GM12878 (cell line): ENCODE results near the gene DESI2. TPM values are rescaled to one million over a fixed set of nuclear protein-coding genes. Genes with fewer than 3 reads are reported as not detected.

Source experiments
- ATAC-seq: fragments of 200-7000 bp; cut with Tn5 transposase; 3 replicates; pipeline ENCODE4 v1.9.1; 2020; ENCODE audit warnings: mild to moderate bottlenecking, moderate library complexity
- BruUV-seq: library from RNA; stranded (reverse); fragments of 400-500 nt; replicated peaks from 2 replicates; lab custom pipeline; 2021; lab: Mats Ljungman, UMichigan
- CTCF ChIA-PET: fragments of 300-600 bp; sonication (Branson Sonifier 250); formaldehyde crosslinking; extraction: SDS; loops from one replicate; lab custom pipeline; 2021; ENCODE audit warnings: inconsistent platforms; lab: Yijun Ruan, JAX
- POLR2A ChIA-PET: fragments of 350-600 bp; formaldehyde crosslinking; extraction: SDS; loops from one replicate; lab custom pipeline; 2021; ENCODE audit warnings: inconsistent platforms; lab: Charles Lee
- RAD21 ChIA-PET: fragments of 300-600 bp; sonication (Branson Sonifier 250); formaldehyde crosslinking; loops from one replicate; lab custom pipeline; 2023; ENCODE audit warnings: antibody characterized with exemption; ENCODE audit not compliant: unreplicated experiment; lab: Charles Lee
- SMC1A ChIA-PET: fragments of 300-600 bp; sonication (Branson Sonifier 250); formaldehyde crosslinking; loops from one replicate; lab custom pipeline; 2023; ENCODE audit not compliant: unreplicated experiment, uncharacterized antibody; lab: Charles Lee
- DNase-seq: peaks from one replicate; pipeline ENCODE4 v3.0.0-alpha.2; 2011; ENCODE audit warnings: low read depth, low spot score
- FAIRE-seq: peaks from 3 replicates; lab custom pipeline; 2011; peaks lifted over from hg19 to GRCh38; lab: Jason Lieb, UNC
- H2AFZ ChIP-seq: 2 replicates; pipeline ENCODE4 v1.6.0; 2011; ENCODE audit warnings: low read depth, low read length, control low read depth; ENCODE audit not compliant: control insufficient read depth
- H3K27ac ChIP-seq: 2 replicates; pipeline ENCODE4 v1.5.1; 2011; ENCODE audit warnings: control low read depth; ENCODE audit not compliant: control insufficient read depth, insufficient read depth
- H3K27me3 ChIP-seq, 2 experiments: replicated peaks in 1 of 2; 2 replicates each; pipeline versions ENCODE4 v1.6.0 to v1.6.1; 2011; ENCODE audit warnings: low read length in 1 of 2; ENCODE audit not compliant: control insufficient read depth in 2 of 2, insufficient read depth in 2 of 2
- H3K36me3 ChIP-seq, 2 experiments: 2 replicates each; pipeline ENCODE4 v1.5.1; 2011; ENCODE audit warnings: low read length in 1 of 2; ENCODE audit not compliant: control insufficient read depth in 2 of 2, insufficient read depth in 2 of 2
- H3K4me1 ChIP-seq: 2 replicates; pipeline ENCODE4 v1.6.1; 2011; ENCODE audit warnings: mild to moderate bottlenecking, low read length, moderate library complexity, mixed read lengths; ENCODE audit not compliant: control insufficient read depth, insufficient read depth
- H3K4me2 ChIP-seq: 2 replicates; pipeline ENCODE4 v1.6.0; 2011; ENCODE audit warnings: control low read depth; ENCODE audit not compliant: control insufficient read depth, insufficient read depth
- H3K4me3 ChIP-seq: fragments of 200-600 bp; sonication (generic); 2 replicates; pipeline ENCODE4 v1.5.1; 2016
- H3K79me2 ChIP-seq: 2 replicates; pipeline ENCODE4 v1.6.0; 2011; ENCODE audit warnings: low read length; ENCODE audit not compliant: control insufficient read depth, insufficient read depth
- H3K9ac ChIP-seq: 2 replicates; pipeline ENCODE4 v1.8.0; 2011; ENCODE audit warnings: low read length, control low read depth, mixed read lengths; ENCODE audit not compliant: control insufficient read depth, insufficient read depth
- H3K9me3 ChIP-seq: replicated peaks from 3 replicates; pipeline ENCODE4 v1.5.1; 2011; ENCODE audit warnings: mild to moderate bottlenecking, low read length; ENCODE audit not compliant: control insufficient read depth, insufficient read depth
- H4K20me1 ChIP-seq: 2 replicates; pipeline ENCODE4 v1.6.0; 2011; ENCODE audit not compliant: control insufficient read depth, insufficient read depth
- BRCA1 ChIP-seq: IDR thresholded peaks from 2 replicates; pipeline ENCODE4 v1.6.1; 2011; ENCODE audit warnings: low read depth, low read length, improper control_type of control experiment
- CREM ChIP-seq: IDR thresholded peaks from 2 replicates; pipeline ENCODE4 v1.6.1; 2014; ENCODE audit warnings: antibody characterized with exemption, low read depth
- ESRRA ChIP-seq: IDR thresholded peaks from 2 replicates; pipeline ENCODE4 v1.6.1; 2012; ENCODE audit warnings: mild to moderate bottlenecking, low read length, improper control_type of control experiment
- HCFC1 ChIP-seq: fragments of 150-350 bp; IDR thresholded peaks from 2 replicates; pipeline ENCODE4 v1.6.1; 2014; ENCODE audit warnings: low read length
- JUNB ChIP-seq: IDR thresholded peaks from 2 replicates; pipeline ENCODE4 v1.6.1; 2016; ENCODE audit warnings: antibody characterized with exemption, mild to moderate bottlenecking
- NR2C2 ChIP-seq: IDR thresholded peaks from 2 replicates; pipeline ENCODE4 v1.6.1; 2011; ENCODE audit warnings: borderline replicate concordance, low read depth; ENCODE audit not compliant: control insufficient read depth, insufficient read length
- STAT1 ChIP-seq: fragments of 450-650 bp; conservative IDR thresholded peaks from 2 replicates; pipeline ENCODE4 v1.6.1; 2014; ENCODE audit warnings: antibody characterized with exemption, mild to moderate bottlenecking
- YY1 ChIP-seq: IDR thresholded peaks from 2 replicates; pipeline ENCODE4 v1.6.1; 2011; ENCODE audit warnings: low read depth, mild to moderate bottlenecking, low read length
- ZNF274 ChIP-seq: IDR thresholded peaks from one replicate; pipeline ENCODE4 v1.8.0; 2011; ENCODE audit not compliant: insufficient read length, insufficient read depth
- ZSCAN29 ChIP-seq: fragments of 450-650 bp; IDR thresholded peaks from 2 replicates; pipeline ENCODE4 v1.6.1; 2017; ENCODE audit warnings: mild to moderate bottlenecking, moderate library complexity
- WGBS: methylation state at CpG from one replicate; pipeline ENCODE4 v1.1.6; 2016; ENCODE audit warnings: low lambda C conversion rate; ENCODE audit not compliant: insufficient replicate concordance, insufficient coverage; ENCODE audit errors: missing lambda C conversion rate; 5-methylcytosine and 5-hydroxymethylcytosine counted together
- in situ Hi-C: fragments of 300-500 bp; cut with MboI; formaldehyde crosslinking; loops from 9 replicates; pipeline ENCODE4 v1.14.3; 2018; ENCODE audit warnings: mixed read lengths
- intact Hi-C: fragments of 100-400 bp; cut with micrococcal nuclease; formaldehyde crosslinking; loops from one replicate; pipeline ENCODE4 v1.14.2; 2022; ENCODE audit not compliant: unreplicated experiment
- polyA plus RNA-seq, 11 experiments: library from polyadenylated mRNA; depleted of rRNA in 4 of 11; unstranded in 6 of 11; stranded (reverse) in 5 of 11; fragments of >200 nt; fragmentation: Nextera tagmentation in 4 of 11; fragmentation: Illumina TruSeq in 1 of 11; extraction: Ambion mirVana in 4 of 11; extraction: Trizol in 1 of 11; gene quantifications; 1 replicate in 1 of 11; 2 replicates in 10 of 11; pipeline versions ENCODE4 v1.2.1 to v1.2.3, GENCODE V29; 2011 to 2016; ENCODE audit warnings: inconsistent platforms in 2 of 11, missing spikeins in 2 of 11, low read depth in 1 of 11
- total RNA-seq, 4 experiments: library from RNA; depleted of rRNA in 3 of 4; stranded (reverse); fragments of >200 nt in 3 of 4; fragmentation: Illumina TruSeq in 1 of 4; extraction: Trizol in 1 of 4; gene quantifications; 2 replicates each; pipeline versions ENCODE4 v1.2.1 to v1.2.3, GENCODE V29; 2013 to 2021
- TF ChIP-seq, protein P1 (sequence below): fragments of 150-350 bp; IDR thresholded peaks from 2 replicates; pipeline ENCODE4 v1.6.1; 2016; ENCODE audit warnings: low read depth, low read length
- TF ChIP-seq, protein P2 (sequence below): fragments of 450-650 bp; formaldehyde crosslinking; IDR thresholded peaks from 2 replicates; pipeline ENCODE4 v1.5.0; 2022; ENCODE audit warnings: mild to moderate bottlenecking, missing genetic modification characterization
- TF ChIP-seq, protein P3 (sequence below): IDR thresholded peaks from 2 replicates; pipeline ENCODE4 v1.6.1; 2011; ENCODE audit warnings: low read depth, low read length, improper control_type of control experiment, borderline replicate concordance

Gene DESI2
- total and polyA plus RNA-seq, 10 of the 15 experiments (the other 5 are each of a cell fraction or from before 2014, with no cell fraction given) = 6.2 to 21.5 (median 17.3) TPM

DNA sequence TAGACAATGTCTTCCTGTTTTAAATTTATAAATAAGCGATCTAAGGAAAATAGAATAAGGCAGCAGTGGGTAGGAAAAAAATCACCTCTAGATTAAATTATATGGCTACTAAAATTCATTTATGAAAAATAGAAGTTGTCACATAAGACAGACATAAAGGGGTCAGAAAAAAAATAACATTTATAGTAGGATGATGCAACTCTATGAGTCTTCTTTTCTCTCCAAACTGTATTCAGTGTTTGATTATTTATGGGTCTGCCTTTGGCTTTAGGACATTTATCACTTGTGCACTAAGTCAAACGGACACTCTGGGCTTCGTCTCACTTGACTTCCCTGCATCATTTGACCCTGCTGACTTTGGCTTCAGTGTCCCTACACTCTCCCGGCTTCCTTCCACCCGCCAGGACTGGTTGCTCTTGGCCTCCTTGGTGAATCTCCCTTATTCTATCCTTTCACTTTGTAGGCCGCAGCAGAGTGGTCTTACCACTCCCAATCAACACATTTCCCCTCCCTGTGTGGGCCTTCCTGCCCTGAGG is 47.0 kb upstream of the DESI2 start:
- 38% methylated on average over 6 of the region's 6 CpGs for WGBS
- Histone ChIP-seq H3K27ac (no peak overlapping the region), H2AFZ (no peak overlapping the region), H3K9me3 (no peaks in the 10 kb centered on the region), H3K27me3 (no peaks in the 10 kb centered on the region), H4K20me1 (no peaks in the 10 kb centered on the region), H3K79me2 (no peaks in the 10 kb centered on the region), H3K4me3 (no peak overlapping the region), H3K4me2 (no peak overlapping the region), H3K4me1 (no peaks in the 10 kb centered on the region), H3K36me3 (no peaks in the 10 kb centered on the region), H3K9ac (no peak overlapping the region)
- ChIA-PET RAD21 (interaction anchor here (1.2 to 4.8 kb wide), 5 partner anchors 47 to 437 kb away, joined by 3 to 47 read pairs (median 13); partner anchors contain the start of gene DESI2), SMC1A (interaction anchor here (0.8 to 3.1 kb wide), 5 partner anchors 29 to 437 kb away, joined by 3 to 46 read pairs (median 7); no protein-coding TSS in a partner anchor), POLR2A (no interaction called here), CTCF (interaction anchor here (1.1 to 4.8 kb wide), 7 partner anchors 9 to 436 kb away, joined by 3 to 169 read pairs (median 9); no protein-coding TSS in a partner anchor)
- FAIRE-seq = no peak
- no TSS peak for BruUV-seq
- DNase-seq = no peak
- no peak for ATAC-seq
- in situ Hi-C loops = loop anchor here (5.0 kb wide), 2 partner anchors 51 to 436 kb away; no protein-coding TSS in a partner anchor
- intact Hi-C loops = no loop called here
- TF ChIP-seq CREM = no peak
- no peak for TF ChIP-seq NR2C2
- TF ChIP-seq, protein P1, sequence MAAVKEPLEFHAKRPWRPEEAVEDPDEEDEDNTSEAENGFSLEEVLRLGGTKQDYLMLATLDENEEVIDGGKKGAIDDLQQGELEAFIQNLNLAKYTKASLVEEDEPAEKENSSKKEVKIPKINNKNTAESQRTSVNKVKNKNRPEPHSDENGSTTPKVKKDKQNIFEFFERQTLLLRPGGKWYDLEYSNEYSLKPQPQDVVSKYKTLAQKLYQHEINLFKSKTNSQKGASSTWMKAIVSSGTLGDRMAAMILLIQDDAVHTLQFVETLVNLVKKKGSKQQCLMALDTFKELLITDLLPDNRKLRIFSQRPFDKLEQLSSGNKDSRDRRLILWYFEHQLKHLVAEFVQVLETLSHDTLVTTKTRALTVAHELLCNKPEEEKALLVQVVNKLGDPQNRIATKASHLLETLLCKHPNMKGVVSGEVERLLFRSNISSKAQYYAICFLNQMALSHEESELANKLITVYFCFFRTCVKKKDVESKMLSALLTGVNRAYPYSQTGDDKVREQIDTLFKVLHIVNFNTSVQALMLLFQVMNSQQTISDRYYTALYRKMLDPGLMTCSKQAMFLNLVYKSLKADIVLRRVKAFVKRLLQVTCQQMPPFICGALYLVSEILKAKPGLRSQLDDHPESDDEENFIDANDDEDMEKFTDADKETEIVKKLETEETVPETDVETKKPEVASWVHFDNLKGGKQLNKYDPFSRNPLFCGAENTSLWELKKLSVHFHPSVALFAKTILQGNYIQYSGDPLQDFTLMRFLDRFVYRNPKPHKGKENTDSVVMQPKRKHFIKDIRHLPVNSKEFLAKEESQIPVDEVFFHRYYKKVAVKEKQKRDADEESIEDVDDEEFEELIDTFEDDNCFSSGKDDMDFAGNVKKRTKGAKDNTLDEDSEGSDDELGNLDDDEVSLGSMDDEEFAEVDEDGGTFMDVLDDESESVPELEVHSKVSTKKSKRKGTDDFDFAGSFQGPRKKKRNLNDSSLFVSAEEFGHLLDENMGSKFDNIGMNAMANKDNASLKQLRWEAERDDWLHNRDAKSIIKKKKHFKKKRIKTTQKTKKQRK = no peak
- TF ChIP-seq, protein P2, sequence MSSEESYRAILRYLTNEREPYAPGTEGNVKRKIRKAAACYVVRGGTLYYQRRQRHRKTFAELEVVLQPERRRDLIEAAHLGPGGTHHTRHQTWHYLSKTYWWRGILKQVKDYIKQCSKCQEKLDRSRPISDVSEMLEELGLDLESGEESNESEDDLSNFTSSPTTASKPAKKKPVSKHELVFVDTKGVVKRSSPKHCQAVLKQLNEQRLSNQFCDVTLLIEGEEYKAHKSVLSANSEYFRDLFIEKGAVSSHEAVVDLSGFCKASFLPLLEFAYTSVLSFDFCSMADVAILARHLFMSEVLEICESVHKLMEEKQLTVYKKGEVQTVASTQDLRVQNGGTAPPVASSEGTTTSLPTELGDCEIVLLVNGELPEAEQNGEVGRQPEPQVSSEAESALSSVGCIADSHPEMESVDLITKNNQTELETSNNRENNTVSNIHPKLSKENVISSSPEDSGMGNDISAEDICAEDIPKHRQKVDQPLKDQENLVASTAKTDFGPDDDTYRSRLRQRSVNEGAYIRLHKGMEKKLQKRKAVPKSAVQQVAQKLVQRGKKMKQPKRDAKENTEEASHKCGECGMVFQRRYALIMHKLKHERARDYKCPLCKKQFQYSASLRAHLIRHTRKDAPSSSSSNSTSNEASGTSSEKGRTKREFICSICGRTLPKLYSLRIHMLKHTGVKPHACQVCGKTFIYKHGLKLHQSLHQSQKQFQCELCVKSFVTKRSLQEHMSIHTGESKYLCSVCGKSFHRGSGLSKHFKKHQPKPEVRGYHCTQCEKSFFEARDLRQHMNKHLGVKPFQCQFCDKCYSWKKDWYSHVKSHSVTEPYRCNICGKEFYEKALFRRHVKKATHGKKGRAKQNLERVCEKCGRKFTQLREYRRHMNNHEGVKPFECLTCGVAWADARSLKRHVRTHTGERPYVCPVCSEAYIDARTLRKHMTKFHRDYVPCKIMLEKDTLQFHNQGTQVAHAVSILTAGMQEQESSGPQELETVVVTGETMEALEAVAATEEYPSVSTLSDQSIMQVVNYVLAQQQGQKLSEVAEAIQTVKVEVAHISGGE (CRISPR knock-in tag) = no peak
- no peak for TF ChIP-seq ZNF274
- no peak for TF ChIP-seq ZSCAN29
- TF ChIP-seq HCFC1 = no peak
- no peak for TF ChIP-seq YY1
- TF ChIP-seq ESRRA = no peak
- no peak for TF ChIP-seq JUNB
- TF ChIP-seq STAT1 = no peak
- TF ChIP-seq, protein P3, sequence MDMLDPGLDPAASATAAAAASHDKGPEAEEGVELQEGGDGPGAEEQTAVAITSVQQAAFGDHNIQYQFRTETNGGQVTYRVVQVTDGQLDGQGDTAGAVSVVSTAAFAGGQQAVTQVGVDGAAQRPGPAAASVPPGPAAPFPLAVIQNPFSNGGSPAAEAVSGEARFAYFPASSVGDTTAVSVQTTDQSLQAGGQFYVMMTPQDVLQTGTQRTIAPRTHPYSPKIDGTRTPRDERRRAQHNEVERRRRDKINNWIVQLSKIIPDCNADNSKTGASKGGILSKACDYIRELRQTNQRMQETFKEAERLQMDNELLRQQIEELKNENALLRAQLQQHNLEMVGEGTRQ = no peak
- no peak for TF ChIP-seq BRCA1
